GM21515 (cell line): Measurements from ENCODE around the gene GPR146.

Experiments
- ATAC-seq: cut with Tn5 transposase; IDR thresholded peaks from one replicate; pipeline ENCODE4 v1.9.1; 2021; ENCODE audit not compliant: unreplicated experiment

GPR146 gene

DNA sequence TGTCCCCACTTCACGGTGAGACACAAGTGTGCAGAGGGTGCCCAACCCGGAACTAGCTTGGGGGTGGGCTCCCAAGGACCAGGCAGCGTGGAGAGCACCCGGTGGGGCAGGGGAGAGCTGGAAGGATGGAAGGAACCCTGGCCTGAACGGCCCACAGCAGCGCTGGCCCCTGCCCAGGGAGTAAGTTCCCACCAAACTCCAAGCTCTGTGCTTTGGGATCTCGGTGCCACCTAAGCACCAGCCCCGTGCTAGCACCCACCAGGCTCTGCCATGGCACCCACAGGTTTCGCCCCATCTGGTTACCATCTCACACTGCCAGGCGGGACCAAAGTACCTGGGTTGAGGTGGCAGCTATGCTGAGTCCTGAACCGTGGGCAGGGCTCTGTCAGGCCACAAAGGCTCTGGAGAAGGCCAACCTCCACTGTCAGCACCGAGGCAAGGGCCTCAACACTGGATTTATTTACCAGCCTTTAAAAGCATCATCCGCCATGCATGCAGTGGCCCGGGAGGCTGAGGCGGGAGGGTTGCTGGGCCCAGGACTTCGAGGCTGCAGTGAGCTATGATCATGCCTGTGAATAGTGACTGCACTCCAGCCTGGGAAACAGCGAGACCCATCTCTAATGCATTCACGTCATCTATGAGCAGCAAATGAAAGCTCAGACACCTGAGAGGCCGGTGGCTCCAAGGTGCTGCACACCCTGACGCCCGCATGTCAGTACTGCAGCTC is 59.6 kb downstream of the GPR146 start:
- no peak for ATAC-seq

- no peak for ATAC-seq
Observed at GRCh38 chr7:1104516-1105179, 60.3 kb downstream of the GPR146 start.

DNA sequence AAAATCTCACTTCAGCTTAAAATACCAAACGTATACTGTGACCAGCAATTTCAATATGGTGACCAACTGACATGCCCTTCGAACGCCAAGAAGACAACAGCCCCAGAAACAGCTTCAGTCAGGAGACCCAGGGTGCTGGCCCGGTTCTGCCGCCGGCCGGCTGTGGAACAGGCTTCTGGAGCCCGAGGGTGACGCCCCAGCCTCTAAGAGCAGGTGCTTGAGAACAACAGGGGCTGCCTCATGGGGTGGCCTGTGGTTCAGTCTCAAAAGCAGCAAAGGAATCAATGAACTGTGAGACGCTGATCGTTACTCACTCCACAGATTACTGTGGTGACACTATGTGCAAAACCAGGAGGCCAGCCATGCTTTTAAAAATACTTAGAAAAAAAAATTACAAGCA is 60.8 kb downstream of the GPR146 start:
- peak; percentile 43 for ATAC-seq

GRCh38 chr7:1106063-1106792 is 61.9 kb downstream of the GPR146 start:
- no peak for ATAC-seq

DNA sequence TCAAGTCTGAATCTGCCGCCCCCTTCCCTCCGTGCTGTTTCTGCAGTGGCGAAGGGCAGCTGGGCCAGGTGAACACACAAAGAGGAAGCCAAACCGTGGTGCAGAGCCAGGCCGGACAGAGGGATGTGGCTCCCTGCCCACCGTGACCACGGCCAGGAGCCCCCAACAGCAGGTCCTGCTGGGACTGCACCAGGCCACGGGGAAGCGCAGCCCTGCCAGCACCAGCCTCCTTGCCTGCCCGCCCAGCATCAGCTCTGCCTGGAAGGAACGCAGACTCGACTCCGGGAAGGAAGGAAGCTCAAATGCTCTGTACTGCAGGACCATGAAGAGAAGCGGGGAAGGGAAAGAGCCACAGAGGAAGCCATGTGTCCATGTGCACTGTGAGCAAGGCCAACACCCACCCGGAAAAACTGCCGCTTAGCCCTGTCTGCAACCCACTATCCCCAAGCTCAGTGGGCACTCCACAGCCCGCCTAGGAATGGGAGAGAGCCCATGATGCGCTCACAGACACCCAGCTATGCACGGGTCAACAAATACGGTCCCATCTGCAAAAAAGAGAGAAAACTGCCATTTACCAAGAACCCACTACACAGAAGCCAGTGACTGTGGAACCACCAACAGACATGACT is 62.6 kb downstream of the GPR146 start:
- ATAC-seq = no peak

DNA sequence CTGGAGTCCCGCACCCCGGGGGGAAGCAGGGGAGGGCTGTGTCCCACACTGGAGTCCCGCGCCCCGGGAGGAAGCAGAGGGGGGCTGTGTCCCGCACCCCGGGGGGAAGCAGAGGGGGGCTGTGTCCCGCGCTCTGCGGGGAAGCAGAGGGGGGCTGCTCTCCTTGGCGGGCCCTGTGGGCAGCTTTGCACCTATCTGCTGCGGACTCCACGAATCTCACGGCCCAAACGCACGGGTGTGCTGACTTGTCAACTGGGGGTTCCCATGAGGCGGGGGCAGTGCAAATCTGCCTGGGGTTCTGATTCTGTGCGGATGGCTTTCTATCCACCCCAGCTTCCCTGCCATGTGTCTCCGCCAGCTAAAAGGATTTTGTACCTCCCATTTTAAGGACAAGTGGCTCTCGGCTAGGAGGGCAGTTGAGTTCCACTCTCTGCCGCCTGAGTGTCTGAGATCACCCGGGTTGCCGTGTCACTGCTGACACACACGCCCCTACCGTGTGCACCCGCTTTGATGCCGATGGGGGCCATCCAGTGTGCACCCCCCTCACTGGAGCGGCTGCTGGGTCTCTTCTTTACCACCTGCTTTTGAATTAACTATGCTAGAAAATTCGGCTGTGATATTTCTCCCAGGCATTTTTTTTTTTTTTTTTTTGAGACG is 64.0 kb downstream of the GPR146 start:
- ATAC-seq = no peak
